ENCODE results near the gene ARID3A. TPM values are rescaled to one million over a fixed set of nuclear protein-coding genes. Genes with fewer than 3 reads are reported as not detected.
A peak's percentile ranks its signal among the peaks of the same experiment; 100 is the strongest.

The ARID3A gene
- total and polyA plus RNA-seq, 2 donors (not counting 3 experiments of a cell fraction or from before 2014, with no cell fraction given) = 5.4 to 13.2 TPM

DNA sequence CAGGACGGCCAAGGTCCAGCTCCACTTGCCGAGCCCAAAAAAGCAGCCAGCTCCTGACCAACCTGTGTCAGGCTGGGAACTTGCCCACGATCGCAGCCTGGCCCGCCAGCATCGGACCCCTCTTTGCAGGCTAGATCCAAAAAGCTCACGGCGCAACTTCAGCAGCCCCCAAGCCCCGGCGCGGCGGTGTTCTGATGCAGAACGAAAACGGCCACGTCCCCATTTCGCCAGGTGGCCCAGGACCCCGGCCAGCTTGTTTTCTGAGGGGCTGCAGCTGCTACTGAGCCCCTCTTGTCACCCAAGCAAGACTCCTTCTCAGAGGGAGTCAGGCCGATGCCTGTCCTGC lies 93.8 kb downstream of the ARID3A start:
- Histone ChIP-seq H3K27ac (ENCODE audit: insufficient read depth, low read depth, low read length) (no peak overlapping the region), H3K4me1 (ENCODE audit: control insufficient read depth, extremely low read depth, insufficient read depth, low read length) (peaks cover 40% of the 10 kb centered on the region), H3K36me3 (ENCODE audit: control insufficient read depth in 2 of 2, extremely low read depth in 1 of 2, insufficient read depth in 2 of 2, low read length in 2 of 2) (peaks cover 0 to 3% of the 10 kb centered on the region in 2 experiments), H3K9me3 (replicated peaks; ENCODE audit: control insufficient read depth, insufficient read depth, low read length) (no peaks in the 10 kb centered on the region), H3K27me3 (ENCODE audit: control insufficient read depth in 2 of 2, insufficient read depth in 2 of 2, low read length in 2 of 2) (no peaks in the 10 kb centered on the region), H3K4me3 (replicated peaks in 1 of 3; ENCODE audit: insufficient read depth in 1 of 3, low read depth in 1 of 3, low read length in 3 of 3) (peak overlapping the region; percentile 80 to 90 (median 88)), H3K9ac (replicated peaks; ENCODE audit: extremely low read depth, insufficient read depth, low read length) (peak overlapping the region; percentile 93), H2AFZ (ENCODE audit: low read depth, low read length) (no peak overlapping the region), H4K20me1 (replicated peaks; ENCODE audit: control insufficient read depth, extremely low read depth, insufficient read depth, low read length) (no peaks in the 10 kb centered on the region), H3K9me1 (replicated peaks; ENCODE audit: control insufficient read depth, extremely low read depth, insufficient read depth, low read length) (no peaks in the 10 kb centered on the region), H3K79me2 (ENCODE audit: control insufficient read depth, insufficient read depth, low read length) (peaks cover 63% of the 10 kb centered on the region), H3K4me2 (ENCODE audit: insufficient read depth, low read length) (peak overlapping the region; percentile 86)
- TF ChIP-seq POLR2AphosphoS5 (IDR thresholded peaks at IDR 0.05; ENCODE audit: insufficient read depth, low read depth, low read length) = no peak
- no peak for TF ChIP-seq GATA2 (IDR thresholded peaks at IDR 0.05; ENCODE audit: insufficient read depth, insufficient read length, low read depth, low read length)
- TF ChIP-seq, protein P1, sequence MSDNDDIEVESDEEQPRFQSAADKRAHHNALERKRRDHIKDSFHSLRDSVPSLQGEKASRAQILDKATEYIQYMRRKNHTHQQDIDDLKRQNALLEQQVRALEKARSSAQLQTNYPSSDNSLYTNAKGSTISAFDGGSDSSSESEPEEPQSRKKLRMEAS (IDR thresholded peaks at IDR 0.05; ENCODE audit: insufficient read depth, insufficient read length) = no peak
- no peak for TF ChIP-seq MYC (IDR thresholded peaks at IDR 0.05; ENCODE audit: low read depth, low read length)
- no peak for TF ChIP-seq JUN (IDR thresholded peaks at IDR 0.05; ENCODE audit: borderline replicate concordance, insufficient read depth, insufficient read length, low read depth)
- TF ChIP-seq FOS (IDR thresholded peaks at IDR 0.05; ENCODE audit: borderline replicate concordance, insufficient read depth, low read length) = no peak
- TF ChIP-seq POLR2A (IDR thresholded peaks at IDR 0.05; ENCODE audit: low read depth, low read length) = no peak
- TF ChIP-seq EZH2 (IDR thresholded peaks at IDR 0.05; ENCODE audit: borderline replicate concordance, low read depth, low read length, severe bottlenecking) = no peak
- ChIA-PET CTCF (interaction anchor here (0.6 kb wide), 1 partner anchor 85 kb away, joined by 3 read pairs; no protein-coding TSS in a partner anchor), POLR2A (no interaction called here)
- dilution Hi-C loops (cut with MboI; ENCODE audit: extremely low pct_ligation_motif_present, low sequenced_read_pairs) = no loop called here
- FAIRE-seq (no peak), DNase-seq (ENCODE audit: low read depth, low spot score) (no peak)
- no TSS peak for BruUV-seq (replicated peaks)
- intact Hi-C loops (cut with micrococcal nuclease) = no loop called here
